Smooth muscle cell (in vitro differentiated cells): ENCODE results near the gene METTL16. TPM values are rescaled to one million over a fixed set of nuclear protein-coding genes. Genes with fewer than 3 reads are reported as not detected.

Experiments used
- DNase-seq: peaks from one replicate; lab custom pipeline; 2025; ENCODE audit not compliant: unreplicated experiment; lab: John Stamatoyannopoulos, UW
- H2AFZ ChIP-seq: fragments of 200-600 bp; sonication (generic); 2 replicates; pipeline ENCODE4 v1.6.0; 2016; ENCODE audit warnings: antibody characterized with exemption, low read depth, mild to moderate bottlenecking
- H3F3A ChIP-seq: fragments of 200-600 bp; sonication (generic); 2 replicates; pipeline ENCODE4 v1.6.0; 2017; ENCODE audit warnings: antibody characterized with exemption, low read depth
- H3K27ac ChIP-seq: fragments of 200-600 bp; sonication (generic); 2 replicates; pipeline ENCODE4 v1.5.1; 2016; ENCODE audit warnings: low read depth, mild to moderate bottlenecking
- H3K27me3 ChIP-seq: fragments of 200-600 bp; sonication (generic); 2 replicates; pipeline ENCODE4 v1.6.1; 2016; ENCODE audit warnings: low read depth, mild to moderate bottlenecking
- H3K36me3 ChIP-seq: fragments of 200-600 bp; sonication (generic); 2 replicates; pipeline ENCODE4 v1.5.1; 2016; ENCODE audit warnings: low read depth
- H3K4me1 ChIP-seq: fragments of 200-600 bp; sonication (generic); 2 replicates; pipeline ENCODE4 v1.5.1; 2016; ENCODE audit warnings: low read depth
- H3K4me2 ChIP-seq: fragments of 200-600 bp; sonication (generic); 2 replicates; pipeline ENCODE4 v1.6.0; 2016; ENCODE audit warnings: mild to moderate bottlenecking
- H3K4me3 ChIP-seq: fragments of 200-600 bp; sonication (generic); 2 replicates; pipeline ENCODE4 v1.5.1; 2016; ENCODE audit warnings: mild to moderate bottlenecking
- H3K79me2 ChIP-seq: fragments of 200-600 bp; sonication (generic); 2 replicates; pipeline ENCODE4 v1.6.0; 2016; ENCODE audit warnings: low read depth, mild to moderate bottlenecking
- H3K9ac ChIP-seq: fragments of 200-600 bp; sonication (generic); 2 replicates; pipeline ENCODE4 v1.6.0; 2016; ENCODE audit warnings: low read depth
- H3K9me3 ChIP-seq: fragments of 200-600 bp; sonication (generic); replicated peaks from 2 replicates; pipeline ENCODE4 v1.5.1; 2016; ENCODE audit warnings: low read depth
- H4K20me1 ChIP-seq: fragments of 200-600 bp; sonication (generic); 2 replicates; pipeline ENCODE4 v1.6.0; 2016; ENCODE audit warnings: low read depth
- CTCF ChIP-seq: fragments of 200-600 bp; sonication (generic); IDR thresholded peaks from 2 replicates; pipeline ENCODE4 v1.5.1; 2017; ENCODE audit warnings: borderline replicate concordance, mild to moderate bottlenecking, antibody characterized with exemption; ENCODE audit not compliant: insufficient read depth, poor library complexity, severe bottlenecking
- WGBS: methylation state at CpG from one replicate; pipeline ENCODE4 v1.1.7; 2016; ENCODE audit warnings: low lambda C conversion rate; 5-methylcytosine and 5-hydroxymethylcytosine counted together
- polyA plus RNA-seq: library from polyadenylated mRNA; unstranded; fragments of >200 nt; fragmentation: Nextera tagmentation; extraction: Ambion mirVana; gene quantifications from 2 replicates; pipeline ENCODE4 v1.2.1, GENCODE V29; 2016
- total RNA-seq: library from RNA; depleted of rRNA; stranded (reverse); fragments of >200 nt; gene quantifications from 2 replicates; pipeline ENCODE4 v1.2.3, GENCODE V29; 2014

The METTL16 gene
- total and polyA plus RNA-seq, 2 experiments from 2014 or later = 16.8 to 27.4 TPM

- no peak overlapping the region for H2AFZ ChIP-seq
- peaks cover 66% of the 10 kb centered on the region for H3K79me2 ChIP-seq
- H3K9ac ChIP-seq = peak overlapping the region; percentile 34
Observed at GRCh38 chr17:2393954-2394749, 117.5 kb downstream of the METTL16 start.

GRCh38 chr17:2393174-2393953 is 118.3 kb downstream of the METTL16 start:
- Histone ChIP-seq H3K27ac (peak overlapping the region; percentile 100), H3K9ac (peak overlapping the region; percentile 100), H3K36me3 (no peaks in the 10 kb centered on the region), H4K20me1 (peaks cover 62% of the 10 kb centered on the region), H3K27me3 (no peaks in the 10 kb centered on the region), H2AFZ (no peak overlapping the region), H3F3A (peaks cover 48% of the 10 kb centered on the region), H3K4me3 (peak overlapping the region; percentile 84), H3K4me2 (peak overlapping the region; percentile 100), H3K79me2 (peaks cover 66% of the 10 kb centered on the region), H3K9me3 (no peaks in the 10 kb centered on the region), H3K4me1 (peaks cover 38% of the 10 kb centered on the region)
- TF ChIP-seq CTCF = no peak
- WGBS = under 1% methylated on average over 69 of the region's 99 CpGs
- DNase-seq = peak; percentile 88

More at GRCh38 chr17:2393954-2394749, 117.5 kb downstream of the METTL16 start:
- DNase-seq = no peak
- Histone ChIP-seq H3K4me3 (peak overlapping the region; percentile 84), H4K20me1 (peaks cover 59% of the 10 kb centered on the region), H3K27ac (peak overlapping the region; percentile 100), H3K9me3 (no peaks in the 10 kb centered on the region), H3K4me2 (peak overlapping the region; percentile 100), H3K36me3 (no peaks in the 10 kb centered on the region), H3K4me1 (peaks cover 43% of the 10 kb centered on the region), H3F3A (peaks cover 53% of the 10 kb centered on the region), H3K27me3 (no peaks in the 10 kb centered on the region)
- no peak for TF ChIP-seq CTCF
- WGBS = 41% methylated on average over 25 of the region's 53 CpGs

- WGBS = 2% methylated on average over 30 of the region's 83 CpGs
- Histone ChIP-seq H3K4me2 (peak overlapping the region; percentile 100), H4K20me1 (peaks cover 61% of the 10 kb centered on the region), H2AFZ (no peak overlapping the region), H3K27me3 (no peaks in the 10 kb centered on the region), H3K27ac (peak overlapping the region; percentile 100), H3K4me3 (peak overlapping the region; percentile 84), H3K4me1 (peaks cover 30% of the 10 kb centered on the region), H3K36me3 (no peaks in the 10 kb centered on the region), H3F3A (peaks cover 40% of the 10 kb centered on the region), H3K79me2 (peaks cover 57% of the 10 kb centered on the region), H3K9me3 (no peaks in the 10 kb centered on the region), H3K9ac (peak overlapping the region; percentile 100)
- DNase-seq = peak; percentile 93
- TF ChIP-seq CTCF = no peak
Observed at GRCh38 chr17:2392252-2393173, 119.2 kb downstream of the METTL16 start.
